Measurements from ENCODE around the gene PAWR.

PAWR gene, protein sequence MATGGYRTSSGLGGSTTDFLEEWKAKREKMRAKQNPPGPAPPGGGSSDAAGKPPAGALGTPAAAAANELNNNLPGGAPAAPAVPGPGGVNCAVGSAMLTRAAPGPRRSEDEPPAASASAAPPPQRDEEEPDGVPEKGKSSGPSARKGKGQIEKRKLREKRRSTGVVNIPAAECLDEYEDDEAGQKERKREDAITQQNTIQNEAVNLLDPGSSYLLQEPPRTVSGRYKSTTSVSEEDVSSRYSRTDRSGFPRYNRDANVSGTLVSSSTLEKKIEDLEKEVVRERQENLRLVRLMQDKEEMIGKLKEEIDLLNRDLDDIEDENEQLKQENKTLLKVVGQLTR

DNA sequence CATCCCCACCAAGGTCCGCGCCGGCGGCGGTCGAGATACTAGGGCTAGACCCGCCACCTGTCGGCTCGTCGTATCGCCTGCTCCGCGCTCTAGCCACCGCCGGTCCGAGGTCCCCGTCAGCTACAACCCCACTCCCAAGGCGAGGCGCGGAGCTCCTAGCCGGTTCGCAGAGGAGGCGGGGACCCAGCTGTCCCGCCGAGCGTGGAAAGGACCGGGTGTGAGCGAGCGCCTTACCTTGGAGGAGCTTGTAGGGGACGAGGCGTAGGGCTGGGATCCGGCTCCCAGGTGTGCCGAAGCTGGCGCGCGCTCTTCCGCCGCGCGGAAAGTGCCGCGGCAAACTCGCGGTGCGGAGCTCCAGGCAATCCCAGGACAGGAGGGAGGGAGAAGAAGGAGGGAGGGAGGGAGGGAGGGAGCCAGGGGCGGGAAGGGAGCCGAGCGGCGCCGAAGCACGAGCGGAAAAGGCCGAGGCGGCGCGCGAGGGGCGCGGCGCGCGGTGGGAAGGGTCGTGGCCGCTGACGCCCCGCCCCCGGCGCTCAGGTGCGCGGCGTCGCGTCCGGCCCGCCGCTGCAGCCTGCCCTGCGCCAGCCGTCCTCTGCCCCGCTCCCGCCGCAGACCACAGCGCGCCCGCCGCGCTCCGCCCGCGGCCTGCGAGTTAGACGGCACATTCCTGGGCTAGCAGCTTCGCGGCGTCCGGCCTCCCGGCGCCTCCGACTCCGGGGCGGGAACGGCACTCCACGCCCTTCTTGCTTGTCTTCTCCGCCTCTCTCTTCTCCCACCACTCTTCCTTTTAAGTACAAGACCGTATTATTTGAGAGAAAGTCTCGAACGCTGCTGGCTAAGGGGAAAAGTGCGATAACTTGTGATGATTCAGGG, at the start of gene PAWR:
PAWR (minus strand) TSS at position 327 of the 873 bp plus-strand sequence. CDS start 720 bp downstream, outside the sequence.
- DNase-seq (ENCODE audit: low spot score): no peak

GRCh38 chr12:79737875-79738718, 47.3 kb upstream of the PAWR start:
- DNase-seq (ENCODE audit: low spot score): peak; percentile 31

DNA sequence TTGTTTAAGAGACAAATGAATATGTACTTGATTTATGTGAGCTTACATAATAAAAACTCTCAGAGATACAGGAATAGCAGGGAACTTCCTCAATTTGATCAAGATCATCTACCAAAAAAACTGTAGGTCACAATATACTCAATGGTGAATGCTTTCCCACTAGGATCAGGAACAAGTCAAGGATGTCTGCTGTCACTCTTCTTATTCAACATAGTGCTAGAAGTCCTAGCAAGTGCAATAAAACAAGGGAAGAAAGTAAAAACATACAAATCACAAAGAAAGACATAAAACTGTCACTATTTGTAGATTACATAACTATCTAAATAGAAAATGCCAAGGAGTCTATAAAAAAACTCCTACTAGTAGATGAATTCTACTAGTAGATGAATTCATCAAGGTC, 41.9 kb upstream of the PAWR start:
- no peak for DNase-seq (ENCODE audit: low spot score)

DNA sequence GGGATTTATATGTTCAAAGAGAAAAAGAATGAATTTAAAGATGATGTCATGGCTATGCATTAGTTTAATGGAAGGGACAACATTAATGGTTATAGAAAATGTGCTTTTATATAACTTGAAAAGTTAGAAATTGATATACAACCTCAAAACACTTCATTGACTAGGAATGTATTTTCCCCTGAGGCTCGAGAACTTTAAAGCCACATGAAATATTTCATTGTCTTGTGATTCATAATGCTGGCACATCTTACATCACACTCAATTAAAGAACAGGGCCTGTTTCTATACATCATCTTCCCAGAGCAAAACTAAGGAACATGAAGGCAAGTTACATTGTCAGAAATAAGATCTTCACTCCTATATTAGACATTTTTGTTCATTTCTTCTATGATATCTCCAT, 35.2 kb upstream of the PAWR start:
- no peak for DNase-seq (ENCODE audit: low spot score)

DNA sequence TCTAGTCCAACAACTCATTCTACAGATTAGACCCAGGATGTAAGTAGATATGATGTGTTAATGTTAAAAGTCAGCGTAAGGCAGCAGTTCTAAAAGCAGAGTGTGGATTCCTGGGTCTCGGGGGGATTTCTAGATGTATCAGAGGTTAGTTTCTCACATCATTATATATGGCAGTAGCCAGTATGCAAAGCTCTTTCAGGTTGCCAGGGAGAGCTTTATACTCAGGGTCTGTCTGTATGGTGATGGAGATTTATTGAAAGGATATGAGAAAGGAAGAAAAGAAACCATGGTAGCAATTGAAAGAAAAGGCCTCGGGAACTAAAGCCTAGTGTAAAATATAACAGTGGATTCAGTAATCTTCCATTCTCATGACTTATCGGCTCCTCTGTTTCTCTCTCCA, 26.2 kb upstream of the PAWR start:
- DNase-seq (ENCODE audit: low spot score): no peak

DNA sequence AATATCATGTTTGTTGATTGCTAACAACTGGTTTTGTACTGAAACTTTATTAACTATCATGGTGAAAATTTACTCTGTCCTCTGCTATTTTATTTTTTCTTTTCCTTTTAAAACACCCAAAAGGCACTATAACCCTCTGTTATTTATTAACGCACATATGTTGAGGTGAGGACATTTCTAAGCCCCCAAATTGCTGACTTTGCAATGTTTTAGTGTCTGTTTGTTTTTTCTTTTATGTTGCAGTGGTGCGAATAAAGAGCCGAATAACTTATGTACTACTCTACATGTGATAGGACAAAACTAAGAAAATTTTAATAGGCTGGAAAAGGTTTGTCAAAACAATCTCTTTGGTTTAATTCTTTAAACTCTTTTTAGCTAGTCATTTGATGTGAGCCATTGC, 24.5 kb upstream of the PAWR start:
- DNase-seq (ENCODE audit: low spot score): no peak

- no peak for DNase-seq (ENCODE audit: low spot score)
Observed at GRCh38 chr12:79710707-79711483, 20.1 kb upstream of the PAWR start.

DNA sequence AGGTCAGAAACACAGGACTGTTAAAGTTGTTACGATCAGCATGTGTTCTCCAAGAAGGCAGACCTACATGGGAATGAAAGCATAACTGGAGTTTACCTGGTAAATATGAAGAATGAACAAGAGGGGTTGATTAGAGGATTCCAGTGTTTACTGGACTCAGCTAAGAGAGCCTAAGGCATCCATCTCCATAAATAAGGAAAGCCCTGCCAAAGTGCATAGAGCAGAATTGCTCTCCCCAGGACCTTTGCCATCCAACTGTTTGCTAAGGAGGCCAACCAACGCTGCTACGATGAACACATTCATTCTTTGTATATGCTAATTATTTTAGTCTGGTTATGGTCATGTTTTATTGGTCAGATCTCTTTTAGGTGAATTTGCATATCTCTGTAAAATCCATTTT, 17.1 kb upstream of the PAWR start:
- DNase-seq (ENCODE audit: low spot score): no peak

GRCh38 chr12:79706676-79707075, 15.9 kb upstream of the PAWR start:
- no peak for DNase-seq (ENCODE audit: low spot score)

DNA sequence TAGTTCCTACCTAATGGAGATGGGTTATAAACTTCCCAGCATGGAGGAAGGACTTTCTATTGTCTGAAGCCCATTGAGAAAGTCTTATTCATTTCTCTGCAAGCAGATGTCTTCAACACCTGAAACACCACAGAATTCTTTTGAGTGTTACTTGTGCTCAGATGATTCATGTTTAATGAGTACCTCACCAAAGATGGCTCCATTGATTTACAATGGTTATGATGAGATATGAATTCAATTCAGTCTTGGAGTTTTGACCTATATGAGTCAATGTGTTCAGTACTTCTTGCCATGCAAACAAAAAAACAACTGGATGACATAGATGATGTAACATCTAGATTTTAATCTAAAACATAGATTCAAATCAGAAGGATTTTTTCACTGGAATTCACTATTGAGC, 15.4 kb upstream of the PAWR start:
- DNase-seq (ENCODE audit: low spot score): no peak

DNA sequence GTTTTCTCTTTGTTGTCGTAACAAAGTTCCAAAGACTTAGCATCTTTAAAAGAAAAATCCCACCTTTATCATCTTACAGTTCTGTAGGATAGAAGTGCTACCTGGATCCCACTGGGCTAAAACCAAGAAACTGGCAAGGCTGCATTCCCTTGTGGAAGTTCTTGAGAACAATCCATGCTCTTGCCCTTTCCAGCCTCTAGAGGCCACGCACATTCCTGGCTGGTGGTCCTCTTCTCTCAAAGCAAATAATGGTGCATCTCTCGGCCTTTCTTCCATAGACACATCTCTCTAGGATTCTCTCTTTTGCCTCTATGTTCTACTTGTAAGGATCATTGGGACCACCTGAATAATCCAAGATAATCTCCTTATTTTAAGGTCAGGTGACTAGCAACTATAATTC, 8.2 kb upstream of the PAWR start:
- no peak for DNase-seq (ENCODE audit: low spot score)

GRCh38 chr12:79696416-79696815, 5.7 kb upstream of the PAWR start:
- no peak for DNase-seq (ENCODE audit: low spot score)

DNA sequence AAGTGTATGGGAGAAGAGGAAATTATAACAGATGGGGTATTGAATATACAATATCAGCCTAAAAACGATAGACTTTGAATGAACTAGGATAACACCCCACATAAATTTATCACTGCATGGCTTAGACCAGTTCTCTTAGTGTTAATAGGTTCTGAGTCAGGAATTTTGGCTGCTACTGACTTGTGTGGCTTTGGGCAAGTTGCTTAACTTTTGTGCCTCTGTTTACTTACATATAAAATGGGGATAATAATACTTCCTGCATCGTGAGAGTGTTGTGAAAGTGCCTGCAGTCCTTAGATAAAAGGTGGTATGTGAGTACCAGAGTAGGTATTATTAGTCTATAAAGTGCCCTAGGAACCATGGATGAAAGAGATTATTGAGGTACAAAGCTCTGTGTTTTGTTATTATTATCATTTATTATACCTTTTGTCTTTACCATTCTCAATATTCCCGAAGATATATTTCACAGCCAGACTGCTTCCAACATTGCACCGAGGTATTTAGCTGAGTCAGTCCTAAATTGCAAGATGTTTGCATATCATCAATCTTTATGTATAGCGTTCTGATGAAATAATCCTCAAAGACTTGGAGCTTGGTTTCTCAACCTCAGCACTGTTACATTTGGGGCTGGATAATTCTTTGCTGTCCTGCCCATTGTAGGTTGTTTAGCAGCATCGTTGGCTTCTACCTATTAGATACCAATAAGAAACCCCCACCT, 2.3 kb upstream of the PAWR start:
- no peak for DNase-seq (ENCODE audit: low spot score)

DNA sequence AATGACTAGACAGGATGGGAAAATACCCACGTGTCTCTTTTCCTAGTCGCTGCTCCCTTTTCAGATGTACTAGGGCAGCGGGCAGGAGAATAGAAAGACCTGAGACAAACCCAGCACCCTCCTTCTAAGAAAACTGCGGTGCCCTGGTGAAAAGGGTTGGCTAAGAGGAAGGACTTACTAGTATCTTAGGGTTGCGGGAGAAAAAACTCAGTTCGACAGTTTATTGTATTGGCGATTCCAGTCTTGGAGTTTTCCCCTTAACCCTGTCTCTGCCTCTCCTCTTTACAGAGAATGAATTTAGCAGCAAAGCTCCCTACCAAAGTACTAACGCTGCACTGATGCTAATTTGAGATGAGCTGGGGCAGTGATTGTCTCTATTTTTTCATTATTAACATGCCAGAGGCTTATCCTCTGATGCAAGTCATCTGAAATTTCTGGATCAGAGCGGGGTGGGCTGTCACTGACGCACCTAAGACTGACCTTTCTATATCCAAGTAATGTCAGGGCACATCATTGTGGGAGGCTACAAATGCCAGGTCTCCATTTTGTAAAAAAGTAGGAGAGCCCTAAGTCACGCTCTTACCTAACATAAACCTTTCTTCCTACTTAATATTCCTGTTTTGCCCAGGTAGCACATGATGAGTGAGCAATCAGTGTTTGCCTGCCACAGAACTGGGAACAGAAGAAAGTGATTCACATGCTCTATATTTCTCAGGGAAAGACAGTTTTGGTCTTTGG, 916 bp upstream of the PAWR start:
- peak; percentile 20 for DNase-seq (ENCODE audit: low spot score)

- no peak for DNase-seq (ENCODE audit: low spot score)
Observed at GRCh38 chr12:79690142-79690637, 574 bp downstream of the PAWR start.

- peak; percentile 31 for DNase-seq (ENCODE audit: low spot score)
Observed at GRCh38 chr12:79689477-79690141, 1.2 kb downstream of the PAWR start.

DNA sequence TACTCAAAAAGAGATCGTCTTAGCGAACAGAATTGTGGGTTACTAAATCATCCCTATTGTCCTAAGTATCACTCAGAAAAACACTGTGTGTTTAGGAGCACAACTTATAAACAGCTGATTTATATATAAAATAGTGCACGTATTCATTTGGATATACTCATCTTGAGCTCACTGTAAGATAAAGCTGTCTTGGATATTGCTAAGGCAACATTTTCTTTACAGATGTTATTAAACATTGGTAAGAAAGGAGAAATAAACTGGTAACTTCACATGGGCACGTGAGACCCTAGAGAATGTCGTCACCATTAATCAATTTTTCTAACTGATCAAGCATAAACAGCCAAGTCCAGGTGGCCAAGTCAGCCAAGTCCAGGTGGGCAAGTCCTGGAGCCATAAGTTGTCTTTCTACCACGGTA, 1.7 kb downstream of the PAWR start:
- DNase-seq (ENCODE audit: low spot score): no peak

DNA sequence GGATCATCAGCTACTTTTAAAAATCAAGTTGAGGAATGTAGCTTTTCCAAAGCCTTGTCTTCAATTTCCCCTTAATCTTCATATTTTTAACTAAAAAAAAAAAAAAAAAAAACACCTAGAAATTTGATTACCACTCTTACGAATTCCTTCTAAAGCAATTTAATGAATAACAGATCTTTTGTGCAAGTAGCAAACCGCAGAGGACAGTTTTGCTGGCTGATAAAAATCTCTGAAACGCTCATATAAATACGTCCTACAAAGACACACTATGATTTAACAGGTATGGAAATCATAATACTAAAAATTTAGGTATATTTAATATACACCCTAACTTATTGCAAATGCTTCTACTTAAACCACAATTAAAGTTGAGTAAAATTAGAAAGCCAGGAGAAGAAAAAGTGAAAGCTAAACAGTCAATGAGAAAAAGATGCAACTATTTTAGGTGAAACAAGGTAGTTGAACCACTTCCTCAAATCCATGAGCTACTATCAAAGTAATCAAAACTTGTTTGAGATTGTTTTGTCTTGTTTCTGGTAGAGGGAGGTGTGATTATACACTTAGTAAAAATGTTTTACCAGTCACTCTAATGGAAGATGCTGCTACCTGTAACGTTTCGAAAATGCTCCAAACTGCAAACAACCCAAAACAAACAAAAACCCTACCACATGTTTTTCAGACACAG, 2.2 kb downstream of the PAWR start:
- no peak for DNase-seq (ENCODE audit: low spot score)

- no peak for DNase-seq (ENCODE audit: low spot score)
Observed at GRCh38 chr12:79687711-79688260, 3.0 kb downstream of the PAWR start.

Data from pons (tissue), 1 donor.